GM12801 (cell line): Measurements from ENCODE around the gene KRT35.

Experiments
- TF ChIP-seq, protein P1 (sequence below): IDR thresholded peaks from one replicate; pipeline ENCODE4 v1.5.1; 2011; ENCODE audit warnings: control low read depth; ENCODE audit not compliant: insufficient read length; ENCODE audit errors: extremely low read depth

The KRT35 gene

DNA sequence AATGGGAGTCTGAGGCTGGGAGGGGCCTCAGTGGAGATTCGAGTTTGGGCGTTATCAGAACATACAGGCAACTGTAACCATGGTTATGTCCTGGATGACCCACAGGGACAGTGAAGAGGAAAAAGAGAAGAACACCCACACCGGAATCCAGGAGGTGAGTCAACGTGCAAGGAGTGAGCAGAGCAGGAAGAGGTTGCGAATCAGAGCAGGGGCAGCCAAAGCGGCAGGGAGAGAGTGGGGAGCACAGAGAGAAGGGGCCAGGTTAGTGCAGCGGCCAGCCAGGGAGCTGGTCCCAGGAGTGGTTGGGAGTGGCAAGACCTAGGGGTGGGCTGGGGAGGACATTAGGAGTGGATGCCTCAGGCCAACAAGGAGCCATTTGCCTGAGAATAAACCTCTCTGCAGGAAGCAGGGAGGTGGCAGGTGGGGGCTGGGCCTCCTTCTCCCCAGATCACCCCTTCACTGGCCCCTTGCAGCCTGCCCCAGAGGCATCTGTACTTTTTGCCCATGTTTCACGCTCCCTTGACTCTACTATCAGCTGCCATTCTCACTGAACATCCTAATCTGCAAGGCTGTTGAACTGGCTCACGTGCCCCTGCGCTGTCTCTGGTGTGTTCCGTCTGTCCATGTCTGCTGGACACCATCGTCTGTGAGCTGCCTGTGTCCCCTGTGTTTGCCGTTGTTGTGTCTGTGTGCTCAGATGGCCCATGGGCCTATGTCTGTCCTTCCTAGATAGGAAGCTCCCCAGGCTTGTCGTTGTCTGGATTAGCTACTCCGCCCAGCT lies 19.4 kb upstream of the KRT35 start:
- TF ChIP-seq, protein P1, sequence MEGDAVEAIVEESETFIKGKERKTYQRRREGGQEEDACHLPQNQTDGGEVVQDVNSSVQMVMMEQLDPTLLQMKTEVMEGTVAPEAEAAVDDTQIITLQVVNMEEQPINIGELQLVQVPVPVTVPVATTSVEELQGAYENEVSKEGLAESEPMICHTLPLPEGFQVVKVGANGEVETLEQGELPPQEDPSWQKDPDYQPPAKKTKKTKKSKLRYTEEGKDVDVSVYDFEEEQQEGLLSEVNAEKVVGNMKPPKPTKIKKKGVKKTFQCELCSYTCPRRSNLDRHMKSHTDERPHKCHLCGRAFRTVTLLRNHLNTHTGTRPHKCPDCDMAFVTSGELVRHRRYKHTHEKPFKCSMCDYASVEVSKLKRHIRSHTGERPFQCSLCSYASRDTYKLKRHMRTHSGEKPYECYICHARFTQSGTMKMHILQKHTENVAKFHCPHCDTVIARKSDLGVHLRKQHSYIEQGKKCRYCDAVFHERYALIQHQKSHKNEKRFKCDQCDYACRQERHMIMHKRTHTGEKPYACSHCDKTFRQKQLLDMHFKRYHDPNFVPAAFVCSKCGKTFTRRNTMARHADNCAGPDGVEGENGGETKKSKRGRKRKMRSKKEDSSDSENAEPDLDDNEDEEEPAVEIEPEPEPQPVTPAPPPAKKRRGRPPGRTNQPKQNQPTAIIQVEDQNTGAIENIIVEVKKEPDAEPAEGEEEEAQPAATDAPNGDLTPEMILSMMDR, result no peak

DNA sequence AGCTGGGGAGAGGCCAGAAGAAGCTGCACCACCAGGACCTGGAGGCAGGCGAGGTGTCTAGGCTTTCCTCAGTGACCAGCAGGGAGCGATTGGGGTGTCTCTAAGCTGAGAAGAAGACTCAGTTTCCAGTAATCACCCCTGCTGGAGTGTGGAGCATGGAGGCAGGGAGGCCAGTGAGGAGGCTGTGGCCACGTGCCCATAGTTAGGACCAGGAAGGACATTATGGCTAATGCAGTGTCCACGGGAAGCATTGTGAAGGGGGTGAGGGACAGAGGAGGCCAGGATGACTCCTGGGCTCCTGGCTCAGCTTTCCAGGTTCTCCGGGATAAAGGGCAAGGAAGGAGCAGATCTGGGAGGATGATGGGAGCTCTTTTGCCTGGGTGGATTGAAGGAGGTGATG lies 18.8 kb upstream of the KRT35 start:
- TF ChIP-seq, protein P1, result no peak

GRCh38 chr17:41498276-41498675 lies 17.3 kb upstream of the KRT35 start:
- TF ChIP-seq, protein P1, result no peak

GRCh38 chr17:41496803-41497484 lies 16.0 kb upstream of the KRT35 start:
- TF ChIP-seq, protein P1, result no peak

DNA sequence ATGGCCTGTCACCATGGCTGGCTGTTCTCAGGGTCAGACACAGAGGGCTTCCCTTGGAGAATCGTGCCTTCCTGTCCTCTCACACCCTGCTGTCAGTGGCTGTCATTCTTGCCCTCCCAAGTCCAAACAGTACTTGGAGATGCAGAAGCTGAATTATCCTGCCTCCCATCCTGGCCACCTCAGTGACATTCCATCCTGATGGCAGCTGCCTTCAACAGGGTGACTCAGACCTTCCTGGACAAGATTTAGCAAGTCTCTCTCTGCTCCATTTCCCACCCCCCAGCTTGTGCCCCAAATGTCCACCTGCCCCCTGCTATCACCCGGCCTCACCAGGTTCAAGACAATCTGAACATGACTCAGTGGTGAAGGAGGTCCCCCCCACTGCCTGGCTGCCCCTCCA lies 13.6 kb upstream of the KRT35 start:
- TF ChIP-seq, protein P1, result no peak

DNA sequence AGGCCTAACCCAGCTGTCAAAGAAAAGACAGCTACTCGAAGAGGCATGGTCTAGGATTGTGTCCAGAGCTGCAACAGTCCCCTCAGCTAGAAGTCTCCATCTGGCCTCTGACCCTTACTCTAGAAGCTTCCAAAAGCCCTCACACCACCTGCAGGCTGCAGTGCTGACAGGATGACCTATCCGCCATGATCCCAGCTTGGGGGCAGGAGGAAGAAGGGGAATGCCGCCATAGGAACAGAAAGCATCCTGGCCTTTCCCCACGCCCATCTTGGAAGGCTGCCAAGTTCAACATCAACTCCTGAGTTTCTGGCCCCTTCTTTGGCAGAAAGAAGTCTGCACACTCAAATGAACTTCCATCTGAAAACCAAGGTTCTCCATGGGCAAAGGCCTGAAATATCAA lies 11.8 kb upstream of the KRT35 start:
- TF ChIP-seq, protein P1, result no peak

- TF ChIP-seq, protein P1, result no peak
Observed at GRCh38 chr17:41492351-41492750, 11.4 kb upstream of the KRT35 start.
